HG03558 (cell line): ENCODE data around the gene EXOC4.

ENCODE experiments used
- ATAC-seq: cut with Tn5 transposase; IDR thresholded peaks from one replicate; pipeline ENCODE4 v1.9.1; 2021; ENCODE audit warnings: moderate number of reproducible peaks; ENCODE audit not compliant: unreplicated experiment; ENCODE audit errors: extremely low read depth

The EXOC4 gene

DNA sequence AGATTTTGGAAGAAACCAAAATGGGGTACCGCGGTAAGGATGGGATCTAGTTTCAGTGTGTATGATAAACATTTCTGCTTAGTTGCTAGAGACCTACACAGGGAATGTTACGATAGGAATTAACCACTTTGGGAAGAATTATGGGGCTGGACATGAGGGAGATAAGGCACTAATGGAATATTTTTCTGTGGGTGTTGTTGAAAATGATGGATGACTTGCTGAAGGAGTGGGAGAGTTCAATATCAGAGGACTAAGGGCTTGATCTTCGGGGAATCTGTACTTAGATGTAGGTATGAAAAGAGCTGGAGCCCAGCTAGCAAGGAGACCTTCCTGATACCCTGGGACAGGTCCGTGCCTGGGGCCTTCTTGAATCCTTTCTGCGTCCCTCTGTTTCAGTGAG is 303.7 kb downstream of the EXOC4 start:
- no peak for ATAC-seq

DNA sequence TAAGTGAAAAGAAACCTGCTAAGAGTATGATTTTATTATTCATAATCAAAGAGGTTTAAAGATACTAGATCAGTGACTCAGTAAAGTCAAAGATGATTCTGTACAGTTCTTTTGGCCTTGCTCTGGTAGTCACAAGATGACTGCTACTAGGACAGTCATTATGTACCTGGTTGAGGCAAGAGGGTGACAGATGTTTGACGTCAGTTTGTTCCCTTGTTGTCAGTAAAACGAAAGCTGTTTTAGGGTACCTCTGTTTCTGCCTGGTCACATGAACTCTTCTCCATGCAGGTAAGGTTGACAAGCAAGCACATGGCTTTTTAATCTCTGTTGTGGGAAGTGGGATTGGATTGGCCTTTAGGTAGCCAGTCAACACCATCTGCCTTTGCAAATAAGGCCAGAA is 308.0 kb downstream of the EXOC4 start:
- ATAC-seq = no peak

DNA sequence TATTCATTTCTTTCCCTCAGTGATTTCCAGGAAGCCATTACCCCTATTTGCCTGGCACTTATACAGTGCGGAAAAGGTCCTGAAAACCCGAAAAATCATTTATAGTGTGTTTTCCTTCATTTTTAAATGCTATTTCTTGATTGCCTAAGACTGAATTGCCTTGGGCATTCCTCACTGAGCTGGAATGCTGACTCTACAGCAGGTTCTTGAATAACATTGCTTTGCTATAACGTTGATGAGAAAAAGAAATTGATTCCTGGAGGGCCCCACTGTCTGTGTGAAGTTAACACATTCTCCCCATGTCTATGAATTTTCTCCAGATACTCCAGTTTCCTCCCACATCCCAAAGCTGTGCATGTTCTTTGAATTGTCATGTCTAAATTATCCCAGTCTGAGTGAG is 308.5 kb downstream of the EXOC4 start:
- no peak for ATAC-seq

DNA sequence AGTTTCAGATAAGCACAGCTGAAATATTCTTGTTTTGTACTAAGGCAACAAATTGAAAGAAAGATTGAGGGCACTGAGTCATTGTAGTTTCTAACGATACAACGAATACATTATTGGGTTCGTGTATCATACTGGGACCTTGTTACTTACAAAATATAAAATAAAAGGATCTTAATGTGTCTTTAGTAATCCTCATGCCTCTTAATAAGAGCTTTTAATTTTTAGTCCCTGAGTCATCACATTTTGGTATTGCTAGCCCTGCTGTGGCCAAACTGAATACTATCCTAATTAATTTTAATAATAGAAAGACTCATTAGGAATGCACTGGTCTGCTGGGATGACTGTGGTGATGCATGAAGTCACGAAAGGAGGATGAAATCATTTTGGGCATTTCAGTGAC is 309.7 kb downstream of the EXOC4 start:
- no peak for ATAC-seq

DNA sequence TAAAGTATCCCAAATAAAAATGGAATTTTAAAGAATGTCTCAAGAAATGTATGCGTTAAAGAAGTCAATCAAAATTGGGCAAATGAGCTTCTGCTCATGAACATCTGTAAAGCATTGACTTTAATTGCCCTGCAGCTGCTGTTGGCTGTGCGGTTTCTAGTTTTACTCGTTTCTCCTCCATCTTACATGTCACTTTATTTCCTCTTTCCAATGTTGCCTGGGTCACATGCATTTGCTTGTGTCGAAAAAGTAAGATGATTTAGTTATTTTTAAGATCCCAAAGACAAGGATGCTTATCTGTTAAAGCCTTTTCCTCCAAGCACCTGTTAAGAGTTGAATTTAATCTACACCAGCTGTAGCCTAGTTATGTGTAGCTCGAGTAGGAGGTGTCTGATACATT is 310.4 kb downstream of the EXOC4 start:
- ATAC-seq = no peak

DNA sequence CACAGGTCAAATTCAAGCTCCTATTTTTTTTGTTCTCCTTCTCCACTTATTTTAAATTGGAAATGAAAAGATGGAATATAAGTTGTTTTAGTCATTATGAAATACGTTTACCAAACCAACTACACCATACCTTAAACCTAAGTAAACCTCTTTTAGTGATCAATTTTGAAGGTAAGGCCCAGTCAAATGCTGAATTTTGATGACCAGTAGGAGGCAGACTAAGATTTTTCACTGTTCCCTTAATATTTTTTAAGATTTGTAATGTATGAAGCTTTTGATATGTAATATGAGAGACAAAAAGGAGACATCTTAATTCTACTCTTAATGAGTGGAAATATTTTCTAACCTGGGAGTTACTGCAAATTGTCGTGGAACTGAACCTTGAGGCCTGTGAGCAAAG is 311.6 kb downstream of the EXOC4 start:
- no peak for ATAC-seq

DNA sequence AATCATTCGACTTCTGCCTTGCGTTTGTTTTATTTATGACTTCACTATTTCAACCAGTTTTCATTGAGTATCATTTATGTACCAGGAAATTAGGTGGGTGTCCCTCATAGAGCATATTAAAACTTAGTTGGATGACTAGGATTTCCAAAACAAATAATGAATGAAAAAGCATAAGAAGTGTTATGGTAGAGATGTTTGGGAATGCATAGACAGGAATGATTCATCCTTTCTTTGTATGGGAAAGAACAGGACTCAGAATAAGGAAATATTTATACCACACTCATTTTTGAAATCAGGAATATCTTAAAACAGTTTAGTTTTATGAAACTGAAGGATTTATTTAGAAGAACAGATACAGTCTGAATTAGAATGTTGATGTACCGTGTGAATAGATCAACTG is 315.7 kb downstream of the EXOC4 start:
- no peak for ATAC-seq

DNA sequence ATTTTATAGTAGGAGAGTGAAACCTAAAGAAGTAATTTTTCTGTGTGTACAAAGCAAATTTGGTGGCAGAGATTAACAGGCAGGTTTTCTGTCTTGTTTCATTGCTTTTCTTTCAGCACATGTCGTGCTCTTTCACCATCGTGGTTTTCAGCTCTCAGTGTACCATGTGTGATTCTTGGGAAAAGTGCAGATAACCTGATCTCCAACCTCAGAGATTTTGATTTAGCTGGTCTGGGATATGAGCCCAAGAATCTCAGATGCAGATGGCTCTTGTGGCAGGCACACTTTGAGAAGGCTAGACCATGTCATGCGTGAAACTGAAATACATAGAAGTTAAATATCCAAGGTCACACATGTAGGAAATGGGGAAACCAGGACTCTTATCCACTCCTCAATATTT is 317.4 kb downstream of the EXOC4 start:
- no peak for ATAC-seq

DNA sequence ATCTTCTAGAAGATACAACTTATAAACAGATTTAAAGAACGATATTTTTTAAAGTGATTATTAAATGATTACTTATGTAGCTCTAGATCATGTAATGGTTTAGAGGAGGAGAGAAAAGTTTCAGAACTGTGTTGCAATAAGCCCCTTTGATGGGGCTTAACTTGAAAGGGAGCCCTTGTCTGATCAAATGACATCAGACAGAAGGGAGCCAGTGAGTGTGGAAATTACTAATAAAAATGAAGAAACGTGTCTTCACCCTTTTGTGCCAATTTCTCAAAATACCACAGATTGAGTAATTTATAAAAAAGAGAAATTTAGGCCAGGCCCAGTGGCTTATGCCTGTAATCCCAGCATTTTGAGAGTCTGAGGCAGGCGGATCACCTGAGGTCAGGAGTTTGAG is 318.2 kb downstream of the EXOC4 start:
- no peak for ATAC-seq

DNA sequence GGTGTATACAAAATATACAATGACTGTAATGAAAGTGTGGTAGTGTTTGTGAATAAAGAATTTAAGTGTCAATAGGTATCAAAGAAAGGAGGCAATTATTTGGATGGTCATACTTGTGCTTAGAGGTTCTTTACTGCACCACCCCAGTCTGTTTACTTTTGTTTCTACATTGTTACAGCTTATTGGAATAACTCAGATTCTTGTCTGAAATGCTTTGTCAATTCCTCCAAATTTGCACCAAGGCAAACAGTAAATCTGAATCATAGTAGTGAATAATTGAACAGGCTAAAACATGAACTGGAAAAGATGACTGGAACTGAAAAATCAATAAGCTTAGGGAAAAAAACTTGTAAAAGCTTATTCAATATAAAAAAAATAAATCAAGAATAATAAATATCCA is 319.2 kb downstream of the EXOC4 start:
- ATAC-seq = no peak

DNA sequence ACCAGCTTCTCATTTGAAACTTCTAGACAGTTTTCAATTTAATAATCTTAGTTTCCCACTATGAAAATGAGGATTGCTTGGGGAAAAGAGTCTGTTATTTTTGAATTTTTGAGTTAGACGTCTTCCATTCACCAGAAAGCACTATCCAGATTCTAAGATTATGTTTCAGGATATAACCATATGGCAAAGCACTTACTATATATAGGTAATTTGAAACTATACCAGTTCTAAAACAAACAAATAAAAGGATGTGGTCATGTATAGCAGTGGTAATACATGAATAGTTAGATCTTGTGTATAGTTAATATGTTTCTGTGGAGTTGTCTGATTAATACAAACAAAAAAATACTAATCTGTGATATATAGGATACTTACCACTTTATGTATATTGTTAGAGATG is 320.0 kb downstream of the EXOC4 start:
- no peak for ATAC-seq

DNA sequence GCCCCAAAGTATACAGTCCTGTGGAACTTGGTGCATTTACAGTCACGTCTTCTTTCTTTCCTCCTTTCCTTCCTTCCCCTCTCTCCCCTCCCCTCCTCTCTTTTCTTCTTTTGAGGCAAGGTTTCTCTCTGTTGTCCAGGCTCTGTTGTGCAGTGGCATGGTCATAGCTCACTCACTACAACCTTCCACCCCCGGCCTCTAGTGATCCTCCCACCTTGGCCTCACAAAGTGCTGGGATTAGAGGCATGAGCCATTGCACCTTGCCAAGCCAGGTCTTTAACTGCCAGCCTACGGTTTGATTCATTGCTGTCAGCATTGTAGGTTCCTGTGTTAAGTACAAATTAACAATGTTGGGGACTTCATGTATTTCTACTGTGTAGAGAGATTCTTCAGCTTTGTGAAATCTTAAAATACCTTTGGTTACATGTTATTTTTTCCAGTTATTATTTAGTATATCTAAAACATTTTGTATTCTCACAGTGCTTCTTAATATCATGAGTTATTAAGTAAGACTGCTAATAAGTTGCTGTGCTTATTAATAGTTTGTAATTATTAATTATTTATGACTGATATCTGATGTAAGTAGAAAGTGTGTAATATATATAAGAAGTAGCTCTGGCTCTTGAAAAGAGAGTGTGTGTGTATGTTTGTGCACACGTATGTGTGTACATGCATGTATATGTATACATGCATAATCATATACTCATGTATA is 320.8 kb downstream of the EXOC4 start:
- no peak for ATAC-seq

DNA sequence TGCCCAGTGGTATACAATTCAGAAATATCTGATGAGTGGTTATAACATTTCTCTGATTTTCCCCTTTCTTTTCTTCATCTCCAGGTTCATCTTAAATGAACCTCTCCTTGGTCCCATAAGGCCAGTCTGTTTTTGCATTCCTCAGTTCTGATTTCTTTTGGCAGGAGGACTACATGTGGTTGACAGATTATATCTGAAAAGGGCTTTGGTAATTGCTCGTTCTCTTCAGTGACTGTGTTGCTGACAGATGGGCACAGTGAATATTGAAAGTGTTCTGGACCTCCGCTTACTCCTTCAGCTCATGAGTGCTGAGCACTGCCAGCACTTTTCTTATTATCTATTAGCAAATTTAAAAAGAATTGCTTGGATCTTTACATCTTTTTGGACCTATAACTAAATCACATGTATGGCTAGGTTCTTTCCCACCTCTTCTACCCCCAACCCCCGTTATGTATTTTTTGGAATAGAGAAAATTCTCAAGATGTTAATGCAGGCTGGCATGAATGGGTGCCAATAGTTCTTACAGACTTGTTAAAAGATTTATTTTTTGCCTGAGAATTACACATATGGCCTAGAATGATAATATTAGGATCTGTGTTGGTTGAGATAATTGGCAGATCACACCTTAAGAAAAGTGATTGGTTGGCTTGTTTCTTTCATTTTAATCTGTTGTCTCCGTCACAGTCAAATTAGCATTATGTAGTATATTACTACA is 323.0 kb downstream of the EXOC4 start:
- ATAC-seq = no peak

DNA sequence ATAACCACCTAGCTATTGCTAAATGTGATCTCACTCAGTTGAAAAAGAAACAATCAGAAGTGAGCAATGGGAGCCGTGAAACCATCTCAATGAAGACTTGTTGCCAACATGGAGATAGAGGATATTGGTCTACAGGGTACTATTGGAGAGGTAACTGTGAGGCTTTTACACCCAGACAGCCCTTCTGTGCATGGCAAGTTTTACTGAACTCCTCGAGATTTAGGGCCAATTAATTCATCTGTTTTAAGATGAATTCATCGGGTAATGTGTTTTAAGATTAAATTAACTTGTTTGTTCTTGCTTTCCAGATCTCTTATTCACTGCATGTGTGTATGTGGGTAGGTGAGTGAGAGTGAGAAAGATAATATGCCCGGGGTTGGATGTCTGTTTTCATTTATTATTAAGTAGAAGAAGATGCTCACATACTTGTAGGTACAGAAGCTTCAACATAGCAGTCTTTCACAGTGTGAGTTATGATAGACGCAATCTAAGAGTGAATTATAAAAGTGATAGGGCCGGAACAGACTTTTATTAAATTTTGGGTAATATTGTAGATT is 323.8 kb downstream of the EXOC4 start:
- ATAC-seq = no peak

DNA sequence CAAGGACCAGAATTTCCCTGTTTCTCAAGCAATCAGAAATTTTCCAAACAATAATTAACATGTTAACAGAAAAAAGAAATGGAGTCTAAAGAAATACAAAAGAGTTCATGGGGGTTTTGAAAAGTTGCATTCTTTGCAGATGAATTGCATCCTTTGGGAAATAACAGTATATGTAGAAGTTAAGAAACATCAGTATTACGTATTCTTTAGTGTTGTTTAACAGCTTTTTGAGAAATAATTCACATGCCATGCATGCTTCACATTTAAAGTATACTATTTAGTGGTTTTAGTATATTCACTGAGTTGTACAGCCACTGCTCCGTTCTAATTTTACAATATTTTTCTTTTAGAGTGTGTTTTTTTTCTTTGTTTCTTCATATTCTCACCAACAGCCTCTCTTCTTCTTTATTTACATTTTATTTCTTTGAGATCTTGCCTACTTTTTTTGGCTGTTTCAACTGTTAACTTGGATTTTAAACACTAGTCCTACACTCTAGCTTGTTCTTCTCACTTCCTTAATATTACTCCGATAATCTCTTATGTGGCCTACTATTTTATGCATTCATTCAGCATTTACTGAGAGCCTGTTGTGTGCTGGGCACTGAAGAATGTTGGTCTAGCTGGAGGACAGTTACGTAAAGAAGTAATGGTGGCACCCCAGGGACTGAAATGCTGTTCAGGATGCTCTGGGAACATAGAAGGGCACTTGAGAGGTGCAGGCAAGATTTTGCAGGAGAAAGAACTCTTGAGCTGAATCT is 330.1 kb downstream of the EXOC4 start:
- no peak for ATAC-seq

DNA sequence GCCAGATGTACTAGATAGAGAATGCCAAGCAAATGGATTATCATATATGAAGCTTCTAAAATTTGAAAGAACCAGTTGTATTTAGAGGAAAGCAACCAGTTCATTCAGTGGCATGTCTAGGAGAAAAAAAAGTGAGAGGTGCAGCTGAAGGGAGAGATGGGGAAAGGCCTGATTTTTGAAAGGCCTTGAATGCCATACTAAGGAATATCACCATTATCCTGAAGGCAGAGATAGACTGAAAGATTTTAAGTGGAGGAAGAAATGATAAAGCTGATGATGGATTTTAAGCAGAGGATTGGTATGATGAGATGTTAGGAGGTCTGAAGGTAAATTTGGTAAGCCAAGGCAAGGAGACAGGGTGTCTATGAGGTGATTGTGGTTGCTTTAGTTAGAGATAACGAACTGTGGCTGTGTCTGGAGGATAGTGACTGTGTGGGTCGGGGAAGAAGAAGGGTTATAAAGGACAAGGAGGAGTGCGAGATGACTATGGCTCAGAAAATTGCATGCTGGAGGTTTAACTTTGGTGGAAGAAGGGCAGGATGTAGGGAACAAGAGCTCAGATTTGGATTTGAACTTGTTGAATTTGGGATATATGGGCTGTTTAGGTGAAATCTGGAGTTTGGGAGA is 330.8 kb downstream of the EXOC4 start:
- no peak for ATAC-seq

DNA sequence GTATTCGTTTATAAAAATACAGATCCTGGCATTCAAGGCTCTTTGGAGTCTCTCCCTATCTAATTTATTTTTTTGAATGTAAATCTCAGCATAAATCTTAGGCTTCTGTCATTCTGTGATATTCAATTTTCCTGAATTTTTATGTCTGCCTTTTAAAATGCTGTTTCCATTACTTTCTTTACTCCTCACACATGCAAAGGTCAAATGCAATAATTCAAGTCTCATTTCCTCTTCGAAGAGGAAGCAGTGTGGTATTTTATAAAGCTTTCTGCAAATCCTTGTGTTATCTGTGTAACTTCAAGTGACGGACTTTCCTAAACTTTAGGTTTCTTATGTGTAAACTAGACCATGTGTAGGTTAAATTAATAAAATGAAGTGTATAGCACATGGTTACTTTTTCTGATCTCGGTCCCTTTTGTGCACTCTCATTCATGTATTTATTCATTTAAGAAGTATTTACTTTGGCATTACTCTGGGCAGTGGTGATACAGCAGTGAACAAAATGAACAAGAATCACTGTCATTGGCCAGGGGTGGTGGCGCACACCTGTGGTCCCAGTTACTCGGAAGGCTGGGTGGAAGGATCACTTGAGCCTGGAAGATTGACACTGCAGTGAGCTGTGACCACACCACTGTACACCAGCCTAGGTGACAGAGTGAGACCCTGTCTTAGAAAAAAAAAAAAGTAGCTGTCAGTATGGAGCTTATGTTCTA is 332.2 kb downstream of the EXOC4 start:
- ATAC-seq = no peak

DNA sequence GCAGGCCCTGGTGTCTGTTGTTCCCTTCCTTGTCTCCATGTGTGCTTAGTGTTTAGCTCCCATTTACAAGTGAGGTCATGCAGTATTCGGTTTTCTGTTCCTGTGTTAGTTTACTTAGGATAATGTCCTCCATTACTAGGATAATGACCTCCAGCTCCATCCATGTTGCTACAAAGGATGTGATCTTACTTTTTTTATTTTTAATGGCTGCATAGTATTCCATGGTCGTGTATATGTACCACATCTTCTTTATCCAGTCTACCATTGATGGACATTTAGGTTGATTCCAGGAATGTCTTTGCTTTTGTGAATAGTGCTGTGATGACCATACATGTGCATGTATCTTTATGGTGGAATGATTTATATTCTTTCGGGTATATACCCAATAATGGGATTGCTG is 333.4 kb downstream of the EXOC4 start:
- no peak for ATAC-seq

DNA sequence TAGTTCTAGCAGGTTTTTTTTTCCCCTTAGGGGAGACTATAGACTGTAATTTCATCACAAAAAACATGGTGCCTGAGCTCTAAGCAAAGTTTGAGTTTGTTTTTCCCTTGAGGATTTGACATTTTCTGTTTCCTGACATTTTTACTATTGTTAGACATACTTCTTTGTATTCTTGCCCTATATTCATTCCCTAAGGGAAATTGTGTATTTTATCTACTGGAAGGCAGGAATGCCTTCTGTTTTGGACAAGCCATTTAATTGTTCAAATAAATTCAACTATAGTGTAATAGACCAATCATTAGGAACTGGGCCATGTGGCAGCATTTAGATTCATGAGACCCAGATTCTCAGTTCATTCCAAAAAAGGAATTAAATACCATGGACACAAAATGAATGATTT is 335.0 kb downstream of the EXOC4 start:
- ATAC-seq = no peak

DNA sequence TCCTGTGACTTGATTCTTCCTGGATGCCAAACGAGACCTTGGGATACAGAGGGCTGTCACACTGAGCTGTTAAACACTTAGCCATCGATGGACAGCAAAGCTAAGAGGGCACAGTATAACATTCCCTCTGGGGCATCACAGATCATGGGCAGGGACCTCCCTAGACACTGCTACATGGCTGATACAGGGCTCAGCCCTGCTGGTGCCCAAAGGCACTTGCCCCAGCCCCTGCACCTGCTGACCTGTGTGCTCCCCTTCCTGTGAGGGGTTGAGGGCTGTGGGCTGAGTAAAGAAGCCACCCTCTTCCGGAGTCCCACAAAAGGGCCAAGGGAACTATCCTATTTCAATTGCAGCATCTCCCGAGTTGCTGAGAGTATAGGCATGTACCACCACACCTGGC is 337.9 kb downstream of the EXOC4 start:
- no peak for ATAC-seq
